GM12873 (cell line): ENCODE measurements around the gene ITIH1.

Source experiments
- TF ChIP-seq, protein P1 (sequence below): IDR thresholded peaks from 2 replicates; pipeline ENCODE4 v1.5.1; 2012; ENCODE audit warnings: low read depth, mild to moderate bottlenecking, moderate library complexity, low read length, control low read depth; ENCODE audit not compliant: insufficient read depth; ENCODE audit errors: missing control alignments

The ITIH1 gene

DNA sequence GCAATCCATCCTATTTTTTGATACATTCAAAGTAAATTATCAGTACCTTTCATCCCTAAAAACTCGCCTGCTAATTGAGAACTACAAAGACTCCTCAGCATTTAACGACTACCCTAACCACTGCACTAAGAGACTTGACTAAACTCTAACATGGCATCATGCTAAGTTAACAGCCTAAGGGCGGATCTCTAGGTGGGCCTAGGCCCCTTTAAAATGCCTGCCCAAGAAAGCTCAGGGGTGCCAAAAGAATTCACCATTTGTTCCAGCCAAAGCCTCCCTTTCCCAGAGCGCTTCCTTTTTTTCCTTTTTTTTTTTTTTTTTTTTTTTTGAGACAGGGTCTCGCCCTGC is 6.1 kb upstream of the ITIH1 start:
- TF ChIP-seq, protein P1, sequence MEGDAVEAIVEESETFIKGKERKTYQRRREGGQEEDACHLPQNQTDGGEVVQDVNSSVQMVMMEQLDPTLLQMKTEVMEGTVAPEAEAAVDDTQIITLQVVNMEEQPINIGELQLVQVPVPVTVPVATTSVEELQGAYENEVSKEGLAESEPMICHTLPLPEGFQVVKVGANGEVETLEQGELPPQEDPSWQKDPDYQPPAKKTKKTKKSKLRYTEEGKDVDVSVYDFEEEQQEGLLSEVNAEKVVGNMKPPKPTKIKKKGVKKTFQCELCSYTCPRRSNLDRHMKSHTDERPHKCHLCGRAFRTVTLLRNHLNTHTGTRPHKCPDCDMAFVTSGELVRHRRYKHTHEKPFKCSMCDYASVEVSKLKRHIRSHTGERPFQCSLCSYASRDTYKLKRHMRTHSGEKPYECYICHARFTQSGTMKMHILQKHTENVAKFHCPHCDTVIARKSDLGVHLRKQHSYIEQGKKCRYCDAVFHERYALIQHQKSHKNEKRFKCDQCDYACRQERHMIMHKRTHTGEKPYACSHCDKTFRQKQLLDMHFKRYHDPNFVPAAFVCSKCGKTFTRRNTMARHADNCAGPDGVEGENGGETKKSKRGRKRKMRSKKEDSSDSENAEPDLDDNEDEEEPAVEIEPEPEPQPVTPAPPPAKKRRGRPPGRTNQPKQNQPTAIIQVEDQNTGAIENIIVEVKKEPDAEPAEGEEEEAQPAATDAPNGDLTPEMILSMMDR, result no peak

DNA sequence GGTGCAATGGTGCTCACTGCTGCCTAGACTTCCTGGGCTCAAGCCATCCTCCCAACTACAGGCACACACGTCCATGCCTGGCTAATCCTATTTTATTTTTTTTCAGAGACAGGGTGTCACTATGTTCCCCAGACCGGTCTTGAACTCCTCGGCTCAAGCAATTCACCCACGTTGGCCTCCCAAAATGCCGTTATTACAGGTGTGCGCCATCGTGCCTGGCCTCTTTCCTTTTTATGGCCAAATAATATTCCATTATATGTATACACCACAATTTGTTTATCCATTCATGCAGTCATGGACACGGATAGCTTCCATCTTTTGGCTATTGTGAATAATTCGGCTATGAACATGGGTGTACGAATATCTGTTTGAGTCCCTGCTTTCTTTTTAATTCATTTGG is 5.7 kb upstream of the ITIH1 start:
- TF ChIP-seq, protein P1, result no peak

DNA sequence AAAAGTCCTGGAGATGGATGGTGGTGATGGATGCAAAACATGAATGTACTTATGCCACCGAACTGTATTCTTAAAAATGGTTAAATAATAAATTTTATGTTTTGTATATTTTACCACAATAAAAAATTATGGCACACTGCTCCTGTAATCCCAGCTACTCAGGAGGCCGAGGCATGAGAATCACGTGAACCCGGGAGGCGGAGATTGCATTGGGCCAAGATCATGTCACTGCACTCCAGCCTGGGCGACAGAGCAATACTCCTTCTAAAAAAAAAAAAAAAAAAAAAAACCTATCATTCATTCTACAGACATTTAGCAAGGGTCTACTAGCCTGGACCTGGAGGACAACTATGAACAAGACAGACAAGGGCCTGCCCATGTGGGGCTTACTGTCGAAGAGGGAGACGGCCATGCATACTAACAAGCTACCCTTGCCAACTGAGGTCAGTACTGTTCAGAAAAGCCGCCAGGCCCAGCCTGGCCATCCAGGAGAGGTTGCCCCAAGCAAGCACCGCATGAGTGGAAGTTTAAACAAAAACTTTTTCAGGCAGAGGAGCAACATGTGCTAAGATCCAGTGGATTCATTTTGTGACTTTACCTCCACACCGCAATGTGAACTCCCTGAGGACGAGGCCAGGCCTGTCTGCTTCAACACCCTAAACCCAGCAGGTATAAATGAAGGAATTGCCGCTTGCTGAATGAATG is 3.9 kb upstream of the ITIH1 start:
- TF ChIP-seq, protein P1, result no peak

DNA sequence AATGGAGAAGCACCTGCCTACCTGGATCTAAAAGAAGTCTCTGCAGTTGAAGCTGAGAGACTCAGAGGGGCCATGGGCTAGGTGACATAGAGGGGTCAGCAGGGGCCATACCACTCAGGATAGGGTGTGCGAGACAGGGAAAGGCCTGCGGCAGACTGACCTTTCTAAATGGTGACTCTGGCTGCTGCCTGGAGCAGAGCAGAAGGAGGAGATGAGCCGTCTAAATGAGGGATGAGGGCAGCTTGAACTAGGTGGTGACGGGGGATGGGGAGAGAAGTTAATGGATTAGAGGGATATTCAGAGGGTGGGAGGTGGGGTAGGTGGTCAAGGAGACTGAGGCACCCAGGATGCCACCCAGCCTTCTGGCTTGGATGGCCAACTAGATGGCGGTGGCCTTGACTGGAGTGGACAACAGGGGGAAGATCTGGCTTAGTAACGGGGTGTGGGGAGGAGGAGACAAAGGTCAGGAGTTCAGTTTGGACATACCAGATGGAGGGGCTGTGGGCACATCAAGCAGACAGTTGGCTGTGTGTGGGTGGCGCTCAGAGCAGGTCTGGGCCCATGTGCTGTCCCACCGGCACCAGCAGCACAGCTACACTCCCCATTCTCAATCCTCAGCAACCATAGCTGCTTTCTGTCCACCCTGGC is 3.2 kb upstream of the ITIH1 start:
- TF ChIP-seq, protein P1, result no peak

DNA sequence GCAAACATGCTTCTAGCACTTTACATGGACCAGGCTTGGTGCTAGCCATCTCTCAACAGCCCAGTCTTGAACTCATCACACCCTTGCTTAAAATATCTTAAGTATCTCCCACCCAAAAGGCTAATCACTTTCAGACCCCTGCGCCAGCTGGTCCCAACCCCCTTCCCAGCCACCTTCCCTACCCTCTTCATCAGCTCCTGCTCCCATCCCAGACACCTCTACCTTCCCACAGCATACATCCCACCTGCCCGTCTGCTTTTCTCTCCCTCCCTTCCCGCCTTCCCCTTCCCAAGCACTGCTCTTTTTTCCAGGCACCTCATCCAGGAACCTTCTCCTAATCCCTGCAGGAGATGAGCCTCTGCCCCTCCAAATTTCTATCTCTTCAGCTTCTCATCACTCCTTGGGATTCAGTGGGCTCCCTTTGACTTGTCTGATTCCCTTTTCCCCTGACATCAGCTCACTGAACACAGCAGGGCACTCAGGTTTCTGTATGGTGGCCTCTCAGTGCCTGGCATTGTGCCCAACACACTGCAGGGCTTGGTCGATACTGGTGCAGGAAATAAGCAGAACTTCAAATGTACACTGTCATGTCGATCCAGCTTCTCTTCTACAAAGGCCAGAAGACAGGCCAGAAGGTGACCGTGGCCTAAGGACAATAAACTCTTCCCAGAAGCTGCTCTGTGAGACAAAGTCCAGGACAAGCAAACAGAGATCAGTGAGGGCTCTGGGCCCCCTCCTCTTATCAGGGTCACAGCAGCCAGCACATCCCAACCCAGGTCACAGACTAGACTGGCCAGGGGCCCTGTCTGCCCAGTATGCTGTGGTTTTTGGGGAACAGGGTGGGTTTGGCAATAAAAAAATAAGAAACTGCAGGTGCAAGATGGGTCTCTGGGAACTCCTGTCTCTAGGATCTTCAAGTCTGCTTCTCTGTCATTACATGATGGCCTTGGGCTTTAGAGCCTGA is 2.2 kb upstream of the ITIH1 start:
- TF ChIP-seq, protein P1, result no peak

DNA sequence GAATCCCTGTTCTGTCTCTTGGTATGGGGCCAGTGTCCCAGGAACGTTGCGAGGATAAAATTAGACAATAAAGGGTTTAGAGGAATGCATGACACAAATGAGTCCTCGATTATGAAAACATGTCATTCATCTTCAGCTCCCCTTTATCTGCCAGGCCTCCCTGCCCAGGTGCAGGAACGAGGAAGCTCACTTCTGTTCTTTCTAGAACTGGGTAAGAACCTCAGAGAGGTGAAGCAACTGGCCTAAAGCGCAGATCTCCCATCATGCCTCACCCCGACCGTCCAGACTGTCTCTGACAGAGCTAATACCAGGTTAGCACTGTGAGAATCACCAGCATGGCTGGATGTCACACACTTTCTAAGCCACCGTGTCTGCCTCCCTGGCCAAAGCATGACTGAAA is 1.5 kb upstream of the ITIH1 start:
- TF ChIP-seq, protein P1, result no peak
